ENCODE results near the gene TBC1D8.

The TBC1D8 gene

DNA sequence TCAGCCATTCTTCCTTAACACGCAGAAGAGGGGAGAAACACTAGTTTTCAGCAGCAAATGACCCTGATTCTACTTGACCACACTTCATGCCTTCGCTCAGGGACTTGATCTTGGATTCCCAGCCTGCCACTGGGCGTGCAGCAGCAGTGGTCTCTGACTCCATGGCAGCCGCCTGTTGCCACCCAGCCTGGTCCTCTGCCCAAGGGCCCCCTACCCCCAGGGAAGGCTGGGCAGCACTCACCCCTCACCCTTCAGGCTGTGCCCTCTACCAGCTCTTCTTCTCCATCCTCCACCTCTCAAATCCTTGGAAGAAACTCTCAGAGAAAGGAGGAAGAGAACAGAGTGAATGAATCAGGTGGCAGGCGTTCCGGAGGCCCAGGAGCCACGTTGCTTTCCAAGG lies 181.2 kb downstream of the TBC1D8 start:
- TF ChIP-seq, protein P1, sequence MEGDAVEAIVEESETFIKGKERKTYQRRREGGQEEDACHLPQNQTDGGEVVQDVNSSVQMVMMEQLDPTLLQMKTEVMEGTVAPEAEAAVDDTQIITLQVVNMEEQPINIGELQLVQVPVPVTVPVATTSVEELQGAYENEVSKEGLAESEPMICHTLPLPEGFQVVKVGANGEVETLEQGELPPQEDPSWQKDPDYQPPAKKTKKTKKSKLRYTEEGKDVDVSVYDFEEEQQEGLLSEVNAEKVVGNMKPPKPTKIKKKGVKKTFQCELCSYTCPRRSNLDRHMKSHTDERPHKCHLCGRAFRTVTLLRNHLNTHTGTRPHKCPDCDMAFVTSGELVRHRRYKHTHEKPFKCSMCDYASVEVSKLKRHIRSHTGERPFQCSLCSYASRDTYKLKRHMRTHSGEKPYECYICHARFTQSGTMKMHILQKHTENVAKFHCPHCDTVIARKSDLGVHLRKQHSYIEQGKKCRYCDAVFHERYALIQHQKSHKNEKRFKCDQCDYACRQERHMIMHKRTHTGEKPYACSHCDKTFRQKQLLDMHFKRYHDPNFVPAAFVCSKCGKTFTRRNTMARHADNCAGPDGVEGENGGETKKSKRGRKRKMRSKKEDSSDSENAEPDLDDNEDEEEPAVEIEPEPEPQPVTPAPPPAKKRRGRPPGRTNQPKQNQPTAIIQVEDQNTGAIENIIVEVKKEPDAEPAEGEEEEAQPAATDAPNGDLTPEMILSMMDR (conservative IDR thresholded peaks at IDR 0.05; ENCODE audit: low read depth, low read length) = no peak
- no peak overlapping the region for H3K4me3 ChIP-seq (ENCODE audit: low read depth, low read length)
- no peak for DNase-seq (ENCODE audit: low read depth)

DNA sequence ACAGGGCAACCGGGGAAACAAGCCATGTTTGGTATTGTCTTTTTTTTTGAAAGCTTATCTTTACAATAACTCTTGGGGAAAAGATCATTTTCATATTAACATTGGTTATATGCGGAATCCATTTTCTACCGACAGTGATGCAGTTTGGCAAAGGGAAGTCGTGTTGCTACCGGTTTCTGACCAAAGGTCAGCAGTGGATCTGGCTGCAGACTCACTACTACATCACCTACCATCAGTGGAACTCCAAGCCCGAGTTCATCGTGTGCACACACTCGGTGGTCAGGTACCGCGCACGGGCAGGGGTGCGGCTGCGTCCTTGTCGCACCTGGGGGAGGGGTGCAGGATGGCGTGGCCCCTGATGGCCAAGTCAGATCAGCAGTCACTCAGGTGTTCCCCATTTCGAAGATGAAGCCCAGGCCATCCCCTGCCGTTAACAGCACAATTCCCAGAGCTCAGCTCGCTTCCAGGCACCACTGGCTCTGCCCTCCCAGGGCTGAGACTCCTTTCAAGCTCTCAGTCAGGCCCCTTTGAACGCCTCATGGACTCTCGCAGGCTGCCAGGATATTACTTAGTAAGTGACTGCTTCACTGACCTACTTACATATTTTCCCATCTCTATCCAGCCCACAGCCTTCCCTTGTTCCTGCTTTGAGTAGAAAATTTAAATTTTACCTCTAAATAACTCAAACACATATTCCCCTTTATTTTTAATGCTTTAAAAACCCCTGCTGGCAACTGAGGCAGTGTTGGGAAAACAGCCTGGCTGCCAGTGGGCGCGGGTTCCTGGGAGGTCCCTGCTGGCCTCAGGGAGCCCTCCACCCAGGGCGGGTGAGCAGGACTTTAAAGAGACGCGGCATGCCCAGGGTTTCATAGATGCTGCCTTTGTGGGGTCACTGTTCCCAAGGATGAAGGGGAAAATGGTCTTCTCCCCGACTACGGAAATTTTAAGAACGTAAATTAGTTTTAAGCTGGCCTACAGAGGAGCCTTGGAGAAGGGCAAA lies 182.7 kb downstream of the TBC1D8 start:
- H3K4me3 ChIP-seq (ENCODE audit: low read depth, low read length) = no peak overlapping the region
- TF ChIP-seq, protein P1 (conservative IDR thresholded peaks at IDR 0.05; ENCODE audit: low read depth, low read length) = no peak
- no peak for DNase-seq (ENCODE audit: low read depth)

DNA sequence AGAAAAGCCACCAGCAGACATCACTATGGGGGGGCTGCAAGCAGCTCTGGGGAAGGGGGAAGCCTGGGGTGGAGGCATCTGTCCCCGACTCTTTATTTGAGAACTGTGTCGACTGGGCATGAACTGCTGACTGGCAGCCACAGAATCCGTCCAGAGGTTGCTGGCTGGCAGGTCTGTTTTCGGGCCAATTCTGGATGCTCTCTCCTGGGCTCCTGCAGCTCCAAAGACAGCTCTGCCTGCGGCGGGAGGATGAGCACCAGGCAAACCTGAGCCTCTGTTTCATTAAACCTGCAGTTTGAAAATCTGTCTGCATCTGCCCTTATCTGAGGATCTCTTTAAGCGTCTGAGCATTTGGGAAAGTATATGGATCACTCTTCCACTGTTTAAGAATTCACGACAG lies 183.5 kb downstream of the TBC1D8 start:
- H3K4me3 ChIP-seq (ENCODE audit: low read depth, low read length) = no peak overlapping the region
- TF ChIP-seq, protein P1 (conservative IDR thresholded peaks at IDR 0.05; ENCODE audit: low read depth, low read length) = no peak
- no peak for DNase-seq (ENCODE audit: low read depth)

DNA sequence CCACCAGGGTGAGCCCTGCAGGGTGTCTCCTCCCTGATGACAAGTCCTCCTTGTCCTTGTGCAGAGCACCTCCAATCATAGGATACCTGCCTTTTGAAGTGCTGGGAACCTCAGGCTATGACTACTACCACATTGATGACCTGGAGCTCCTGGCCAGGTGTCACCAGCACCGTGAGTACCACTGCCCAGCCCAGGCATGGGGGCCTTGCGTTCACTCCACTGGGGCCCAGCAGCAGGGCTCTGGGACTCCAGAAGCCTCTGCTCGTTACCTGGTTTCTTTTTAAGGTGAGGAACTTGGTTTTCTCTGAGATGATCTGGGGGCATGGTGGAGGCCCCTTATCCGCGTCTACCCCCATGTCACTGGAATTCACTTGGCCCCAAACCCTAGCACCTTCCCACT lies 185.6 kb downstream of the TBC1D8 start:
- no peak overlapping the region for H3K4me3 ChIP-seq (ENCODE audit: low read depth, low read length)
- TF ChIP-seq, protein P1 (conservative IDR thresholded peaks at IDR 0.05; ENCODE audit: low read depth, low read length) = no peak
- DNase-seq (ENCODE audit: low read depth) = no peak

DNA sequence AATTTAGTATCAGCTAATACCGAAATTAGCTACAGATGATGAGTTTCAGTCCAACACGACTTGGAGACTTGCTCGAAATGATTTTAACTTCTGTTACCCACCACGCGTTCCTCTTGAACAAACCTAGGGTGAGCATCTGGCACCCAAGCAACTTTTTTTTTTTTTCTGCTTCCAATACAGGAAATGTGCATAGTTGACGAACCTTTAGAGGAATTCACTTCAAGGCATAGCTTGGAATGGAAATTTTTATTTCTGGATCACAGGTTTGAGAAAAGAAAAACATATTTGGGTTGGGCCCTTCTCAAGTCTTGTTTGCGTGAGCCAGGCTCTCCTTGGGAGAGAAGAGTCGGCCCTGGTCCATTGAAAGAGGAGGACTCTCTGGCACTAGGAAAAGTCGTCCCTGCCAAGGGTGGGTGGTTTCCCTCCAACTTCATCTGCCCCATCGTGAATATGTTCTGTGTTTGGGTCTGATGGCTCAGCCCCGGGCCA lies 186.5 kb downstream of the TBC1D8 start:
- TF ChIP-seq, protein P1 (conservative IDR thresholded peaks at IDR 0.05; ENCODE audit: low read depth, low read length) = no peak
- no peak overlapping the region for H3K4me3 ChIP-seq (ENCODE audit: low read depth, low read length)
- no peak for DNase-seq (ENCODE audit: low read depth)

DNA sequence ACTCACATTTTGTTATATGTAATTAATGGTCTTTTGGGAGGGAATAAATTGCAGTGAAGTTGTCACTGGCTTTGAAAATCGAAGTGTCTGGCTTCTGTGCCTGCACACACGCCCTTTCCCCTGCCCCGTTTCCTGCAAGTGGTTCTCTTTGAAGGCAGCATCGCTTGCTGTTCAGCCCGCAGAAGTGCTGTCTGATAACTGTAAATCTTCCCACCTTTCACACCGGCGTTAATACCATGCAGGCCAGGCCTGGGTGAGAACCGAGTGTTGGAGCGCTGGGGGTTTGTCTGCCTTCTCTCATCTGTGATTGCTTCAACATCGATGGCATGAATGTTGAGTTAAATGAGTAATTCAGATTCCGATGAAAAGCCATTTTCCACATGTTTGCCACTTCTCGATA lies 187.0 kb downstream of the TBC1D8 start:
- TF ChIP-seq, protein P1 (conservative IDR thresholded peaks at IDR 0.05; ENCODE audit: low read depth, low read length) = no peak
- no peak for DNase-seq (ENCODE audit: low read depth)

DNA sequence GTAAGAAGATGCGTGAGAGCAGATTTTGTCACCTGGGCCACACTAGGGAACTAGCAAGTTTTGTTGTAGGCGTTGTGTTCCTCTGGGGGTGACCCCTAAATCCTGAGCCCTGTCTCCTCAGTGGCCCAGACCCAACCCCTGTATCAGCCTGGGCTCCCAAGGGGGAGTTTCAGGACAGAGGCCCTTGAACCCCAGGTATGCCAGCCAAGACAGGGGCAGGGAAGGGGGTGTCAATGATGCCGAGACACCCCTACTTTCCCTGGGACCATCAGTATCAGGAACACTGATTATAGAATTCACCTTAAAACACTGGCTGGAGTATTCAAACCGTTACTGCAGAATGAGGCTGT lies 188.2 kb downstream of the TBC1D8 start:
- no peak overlapping the region for H3K4me3 ChIP-seq (ENCODE audit: low read depth, low read length)
- DNase-seq (ENCODE audit: low read depth) = no peak
- TF ChIP-seq, protein P1 (conservative IDR thresholded peaks at IDR 0.05; ENCODE audit: low read depth, low read length) = no peak

More for the DNA sequence above, 187.0 kb downstream of the TBC1D8 start:
- H3K4me3 ChIP-seq (ENCODE audit: low read depth, low read length) = no peak overlapping the region

Data from choroid plexus epithelial cell (primary cell).